GM06990 (cell line): ENCODE measurements around the gene NAT9.
A peak's percentile ranks its signal among the peaks of the same experiment; 100 is the strongest.

Experiments
- DNase-seq: peaks from one replicate; pipeline ENCODE4 v3.0.0-alpha.2; 2011; ENCODE audit not compliant: insufficient read length; ENCODE audit errors: extremely low read depth
- H3K27me3 ChIP-seq: replicated peaks from 2 replicates; pipeline ENCODE4 v1.6.0; 2011; ENCODE audit warnings: low read length; ENCODE audit not compliant: control insufficient read depth, insufficient read depth
- H3K36me3 ChIP-seq: 2 replicates; pipeline ENCODE4 v1.5.1; 2011; ENCODE audit warnings: low read length; ENCODE audit not compliant: control insufficient read depth, insufficient read depth
- H3K4me3 ChIP-seq: replicated peaks from 2 replicates; pipeline ENCODE4 v1.5.1; 2011; ENCODE audit warnings: low read depth, mild to moderate bottlenecking, control low read depth, low read length
- TF ChIP-seq, protein P1 (sequence below): IDR thresholded peaks from 2 replicates; pipeline ENCODE4 v1.5.1; 2011; ENCODE audit warnings: low read length, control low read depth, mild to moderate bottlenecking, inconsistent platforms; ENCODE audit not compliant: insufficient read depth, poor library complexity, severe bottlenecking

NAT9 gene

DNA sequence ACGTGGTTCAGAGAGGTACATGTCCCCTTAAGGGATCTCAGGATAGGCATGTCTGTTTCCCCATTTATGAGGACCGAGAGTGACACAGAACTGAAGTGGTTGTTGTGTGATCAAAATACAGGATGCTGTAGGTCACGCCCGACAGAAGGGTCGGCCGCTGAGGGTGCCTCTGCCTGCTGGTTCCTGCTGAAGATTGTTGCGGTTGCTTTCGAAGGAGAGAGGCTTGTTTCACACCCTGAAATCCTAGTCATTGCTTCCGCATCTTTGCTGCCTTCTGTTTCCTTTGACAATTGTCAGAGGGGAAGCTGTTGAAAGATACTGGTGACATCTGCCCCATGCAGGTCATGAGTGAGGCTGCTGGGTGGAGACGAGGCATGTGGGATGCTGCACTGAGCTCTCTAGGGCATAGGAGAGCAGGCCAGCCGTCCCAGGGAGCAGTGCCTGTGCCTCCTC is 3.8 kb upstream of the NAT9 start:
- H3K4me3 ChIP-seq: no peak overlapping the region
- TF ChIP-seq, protein P1, sequence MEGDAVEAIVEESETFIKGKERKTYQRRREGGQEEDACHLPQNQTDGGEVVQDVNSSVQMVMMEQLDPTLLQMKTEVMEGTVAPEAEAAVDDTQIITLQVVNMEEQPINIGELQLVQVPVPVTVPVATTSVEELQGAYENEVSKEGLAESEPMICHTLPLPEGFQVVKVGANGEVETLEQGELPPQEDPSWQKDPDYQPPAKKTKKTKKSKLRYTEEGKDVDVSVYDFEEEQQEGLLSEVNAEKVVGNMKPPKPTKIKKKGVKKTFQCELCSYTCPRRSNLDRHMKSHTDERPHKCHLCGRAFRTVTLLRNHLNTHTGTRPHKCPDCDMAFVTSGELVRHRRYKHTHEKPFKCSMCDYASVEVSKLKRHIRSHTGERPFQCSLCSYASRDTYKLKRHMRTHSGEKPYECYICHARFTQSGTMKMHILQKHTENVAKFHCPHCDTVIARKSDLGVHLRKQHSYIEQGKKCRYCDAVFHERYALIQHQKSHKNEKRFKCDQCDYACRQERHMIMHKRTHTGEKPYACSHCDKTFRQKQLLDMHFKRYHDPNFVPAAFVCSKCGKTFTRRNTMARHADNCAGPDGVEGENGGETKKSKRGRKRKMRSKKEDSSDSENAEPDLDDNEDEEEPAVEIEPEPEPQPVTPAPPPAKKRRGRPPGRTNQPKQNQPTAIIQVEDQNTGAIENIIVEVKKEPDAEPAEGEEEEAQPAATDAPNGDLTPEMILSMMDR: no peak
- no peaks in the 10 kb centered on the region; the same call in 1 of the 2 replicates for H3K36me3 ChIP-seq
- H3K27me3 ChIP-seq: no peaks in the 10 kb centered on the region
- DNase-seq: peak; percentile 82

DNA sequence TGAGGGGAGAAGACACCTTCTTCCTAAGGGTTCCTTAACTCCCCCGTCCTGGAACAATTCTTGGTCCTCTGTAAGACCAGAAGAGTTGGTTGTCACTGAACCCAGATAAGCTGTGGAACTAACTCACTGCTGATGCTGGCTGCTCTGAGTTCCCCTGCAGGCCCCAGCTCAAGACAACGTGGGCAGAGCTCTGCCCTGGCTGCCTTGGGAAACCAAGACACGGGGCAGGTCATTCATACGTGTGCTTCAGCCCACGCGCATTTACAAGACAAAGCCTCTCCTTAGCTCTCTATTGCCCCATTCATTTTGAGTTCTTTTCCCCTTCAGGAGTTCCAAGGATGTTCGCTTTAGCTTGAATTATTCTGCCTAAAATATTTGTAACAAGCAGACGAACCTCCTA is 3.4 kb upstream of the NAT9 start:
- H3K27me3 ChIP-seq: no peaks in the 10 kb centered on the region
- H3K36me3 ChIP-seq: no peaks in the 10 kb centered on the region; the same call in 1 of the 2 replicates
- DNase-seq: no peak
- H3K4me3 ChIP-seq: no peak overlapping the region
- TF ChIP-seq, protein P1: no peak

DNA sequence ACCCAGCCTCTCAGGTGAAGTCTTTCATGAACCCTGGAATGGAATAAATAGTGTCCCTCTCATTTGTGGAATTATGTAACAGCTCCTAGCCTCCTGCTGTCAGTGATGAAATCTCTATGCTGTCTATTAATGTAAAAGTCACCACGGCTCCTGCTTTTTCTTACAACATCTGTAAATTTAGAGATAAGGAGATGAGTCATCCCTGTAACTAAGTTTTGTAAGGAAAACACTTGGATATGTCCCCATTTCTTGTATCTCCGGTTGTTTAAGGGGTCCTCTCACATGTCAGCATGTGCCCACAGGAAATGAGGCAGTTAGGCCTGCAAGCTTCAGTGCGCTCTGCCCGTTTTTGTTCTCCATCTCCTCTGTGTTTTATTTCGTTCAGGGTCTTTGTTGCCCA is 2.8 kb upstream of the NAT9 start:
- DNase-seq: no peak
- peaks cover under 1% of the 10 kb centered on the region; the same call in 1 of the 2 replicates for H3K36me3 ChIP-seq
- H3K27me3 ChIP-seq: no peaks in the 10 kb centered on the region
- H3K4me3 ChIP-seq: no peak overlapping the region
- TF ChIP-seq, protein P1: no peak

DNA sequence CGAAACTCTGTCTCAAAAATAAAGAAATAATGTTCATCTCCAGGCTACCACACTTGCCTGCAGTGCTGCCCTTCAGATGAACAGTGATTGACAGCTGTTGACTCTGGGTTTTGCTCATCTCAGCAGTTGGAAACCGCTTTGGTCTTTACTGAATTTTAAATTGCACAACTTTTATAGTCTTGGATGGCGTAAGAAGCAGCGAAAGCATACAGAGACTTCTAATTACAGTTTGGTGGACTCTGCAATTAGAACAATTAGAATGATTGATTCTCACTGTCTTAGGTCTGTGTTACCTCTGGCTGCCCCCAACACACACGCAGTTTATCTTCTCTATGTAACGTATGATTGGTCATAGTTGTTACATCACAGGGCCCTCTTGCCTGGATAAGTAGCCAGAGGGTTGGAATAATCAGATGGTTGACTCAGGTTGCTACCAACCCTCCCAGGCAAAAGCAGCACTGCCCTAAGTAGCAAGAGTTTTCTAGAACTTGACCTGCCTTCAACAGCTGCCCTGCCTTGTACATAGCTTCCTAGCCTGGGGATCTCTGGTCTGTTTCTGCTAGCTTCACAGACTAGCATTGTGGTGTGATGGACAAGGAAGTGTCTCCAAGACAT is 1.9 kb upstream of the NAT9 start:
- no peak for DNase-seq
- Histone ChIP-seq H3K27me3 (no peaks in the 10 kb centered on the region), H3K36me3 (peaks cover 5% of the 10 kb centered on the region; the same call in 1 of the 2 replicates), H3K4me3 (no peak overlapping the region)
- TF ChIP-seq, protein P1: no peak

DNA sequence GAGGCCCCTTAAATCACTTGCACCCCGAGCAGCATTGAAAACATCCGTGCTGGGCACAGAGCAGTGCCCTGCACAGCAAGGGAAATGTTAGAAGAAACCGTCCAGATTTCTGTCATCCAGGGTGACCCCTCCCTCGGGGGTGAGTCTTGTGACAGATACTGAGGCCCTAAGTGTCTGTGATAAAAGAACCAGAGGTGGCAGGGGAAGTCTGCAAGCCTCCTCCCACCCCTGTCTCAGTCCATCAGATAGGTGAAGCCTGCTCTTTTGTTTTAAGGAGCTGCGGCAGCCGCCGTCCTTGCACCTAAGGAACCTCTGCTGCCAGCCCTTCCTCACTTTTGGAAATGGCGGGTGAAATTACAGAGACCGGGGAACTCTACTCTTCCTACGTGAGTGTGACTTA is 845 bp upstream of the NAT9 start:
- TF ChIP-seq, protein P1: no peak
- peaks cover 15% of the 10 kb centered on the region for H3K36me3 ChIP-seq
- peak overlapping the region; percentile 91 for H3K4me3 ChIP-seq
- DNase-seq: no peak
- H3K27me3 ChIP-seq: no peaks in the 10 kb centered on the region
